PC-9 (cell line): ENCODE results near the gene RNF152.

Experiments
- CTCF ChIP-seq: fragments of 200-600 bp; sonication (generic); conservative IDR thresholded peaks from 2 replicates; pipeline ENCODE4 v1.6.1; 2017; ENCODE audit warnings: mixed run types, antibody characterized with exemption, mild to moderate bottlenecking, moderate library complexity
- EZH2 ChIP-seq: fragments of 200-600 bp; sonication (generic); IDR thresholded peaks from 2 replicates; pipeline ENCODE4 v1.8.0; 2017; ENCODE audit warnings: antibody characterized with exemption, low read depth

GRCh38 chr18:61861372-61861771, 31.4 kb downstream of the RNF152 start:
- TF ChIP-seq CTCF (no peak), EZH2 (no peak)
